ENCODE measurements around the gene KIRREL1. TPM values are rescaled to one million over a fixed set of nuclear protein-coding genes. Genes with fewer than 3 reads are reported as not detected.

The KIRREL1 gene
- total and polyA plus RNA-seq, 2 donors (not counting 1 experiment from before 2014, with no cell fraction given): 55.5 to 123 TPM

- H4K20me1 ChIP-seq (ENCODE audit: control insufficient read depth, extremely low read depth, insufficient read depth, low read length): no peaks in the 10 kb centered on the region
- H3K36me3 ChIP-seq (ENCODE audit: control insufficient read depth, insufficient read depth, low read length): no peaks in the 10 kb centered on the region
- H3K27me3 ChIP-seq (ENCODE audit: control insufficient read depth, insufficient read depth, low read length): no peaks in the 10 kb centered on the region
- H3K9ac ChIP-seq (ENCODE audit: insufficient read depth, low read length): no peak overlapping the region
- H3K79me2 ChIP-seq (ENCODE audit: control insufficient read depth, insufficient read depth, low read length): peaks cover 94% of the 10 kb centered on the region
- no peak for DNase-seq (ENCODE audit: low read depth in 2 of 2)
- no peak overlapping the region for H2AFZ ChIP-seq (ENCODE audit: low read length)
- TF ChIP-seq CTCF (conservative IDR thresholded peaks at IDR 0.05 in 1 of 2, IDR thresholded peaks at IDR 0.05 in 1 of 2; ENCODE audit: low read depth in 1 of 2, low read length in 2 of 2): no peak
- TF ChIP-seq EZH2 (IDR thresholded peaks at IDR 0.05; ENCODE audit: low read length, missing control alignments): no peak
- H3K4me1 ChIP-seq (ENCODE audit: control insufficient read depth, extremely low read depth, insufficient read depth, low read length): peaks cover 31% of the 10 kb centered on the region
- no peak overlapping the region for H3K27ac ChIP-seq (ENCODE audit: insufficient read depth, low read length)
- H3K4me3 ChIP-seq (replicated peaks in 1 of 4; ENCODE audit: control extremely low read depth in 1 of 4, insufficient read depth in 1 of 4, low read depth in 3 of 4, low read length in 4 of 4): no peak overlapping the region
- no peaks in the 10 kb centered on the region for H3K9me3 ChIP-seq (ENCODE audit: control insufficient read depth, insufficient read depth, low read depth, low read length)
- H3K4me2 ChIP-seq (ENCODE audit: extremely low read depth, insufficient read depth, low read length): no peak overlapping the region
Observed at GRCh38 chr1:158025576-158026230, 32.3 kb downstream of the KIRREL1 start.

- Histone ChIP-seq H3K27ac (ENCODE audit: insufficient read depth, low read length) (no peak overlapping the region), H3K4me3 (replicated peaks in 1 of 4; ENCODE audit: control extremely low read depth in 1 of 4, insufficient read depth in 1 of 4, low read depth in 3 of 4, low read length in 4 of 4) (no peak overlapping the region), H3K9me3 (ENCODE audit: control insufficient read depth, insufficient read depth, low read depth, low read length) (no peaks in the 10 kb centered on the region), H3K4me2 (ENCODE audit: extremely low read depth, insufficient read depth, low read length) (no peak overlapping the region), H2AFZ (ENCODE audit: low read length) (no peak overlapping the region), H3K27me3 (ENCODE audit: control insufficient read depth, insufficient read depth, low read length) (no peaks in the 10 kb centered on the region), H3K36me3 (ENCODE audit: control insufficient read depth, insufficient read depth, low read length) (no peaks in the 10 kb centered on the region), H4K20me1 (ENCODE audit: control insufficient read depth, extremely low read depth, insufficient read depth, low read length) (no peaks in the 10 kb centered on the region), H3K79me2 (ENCODE audit: control insufficient read depth, insufficient read depth, low read length) (peaks cover 93% of the 10 kb centered on the region), H3K9ac (ENCODE audit: insufficient read depth, low read length) (no peak overlapping the region), H3K4me1 (ENCODE audit: control insufficient read depth, extremely low read depth, insufficient read depth, low read length) (peaks cover 24% of the 10 kb centered on the region)
- TF ChIP-seq CTCF (conservative IDR thresholded peaks at IDR 0.05 in 1 of 2, IDR thresholded peaks at IDR 0.05 in 1 of 2; ENCODE audit: low read depth in 1 of 2, low read length in 2 of 2): no peak
- DNase-seq (ENCODE audit: low read depth in 2 of 2): no peak
Observed at GRCh38 chr1:158026651-158027050, 33.2 kb downstream of the KIRREL1 start.

GRCh38 chr1:158027508-158027907 lies 34.1 kb downstream of the KIRREL1 start:
- no peak for TF ChIP-seq CTCF (conservative IDR thresholded peaks at IDR 0.05 in 1 of 2, IDR thresholded peaks at IDR 0.05 in 1 of 2; ENCODE audit: low read depth in 1 of 2, low read length in 2 of 2)
- TF ChIP-seq EZH2 (IDR thresholded peaks at IDR 0.05; ENCODE audit: low read length, missing control alignments): no peak
- peaks cover 19% of the 10 kb centered on the region for H3K4me1 ChIP-seq (ENCODE audit: control insufficient read depth, extremely low read depth, insufficient read depth, low read length)
- H3K27me3 ChIP-seq (ENCODE audit: control insufficient read depth, insufficient read depth, low read length): no peaks in the 10 kb centered on the region
- H3K4me2 ChIP-seq (ENCODE audit: extremely low read depth, insufficient read depth, low read length): no peak overlapping the region
- no peaks in the 10 kb centered on the region for H3K9me3 ChIP-seq (ENCODE audit: control insufficient read depth, insufficient read depth, low read depth, low read length)
- no peak for DNase-seq (ENCODE audit: low read depth in 2 of 2)
- H3K9ac ChIP-seq (ENCODE audit: insufficient read depth, low read length): no peak overlapping the region
- no peak overlapping the region for H2AFZ ChIP-seq (ENCODE audit: low read length)
- no peaks in the 10 kb centered on the region for H3K36me3 ChIP-seq (ENCODE audit: control insufficient read depth, insufficient read depth, low read length)
- no peaks in the 10 kb centered on the region for H4K20me1 ChIP-seq (ENCODE audit: control insufficient read depth, extremely low read depth, insufficient read depth, low read length)
- no peak overlapping the region for H3K4me3 ChIP-seq (replicated peaks in 1 of 4; ENCODE audit: control extremely low read depth in 1 of 4, insufficient read depth in 1 of 4, low read depth in 3 of 4, low read length in 4 of 4)
- peaks cover 91% of the 10 kb centered on the region for H3K79me2 ChIP-seq (ENCODE audit: control insufficient read depth, insufficient read depth, low read length)
- H3K27ac ChIP-seq (ENCODE audit: insufficient read depth, low read length): no peak overlapping the region

Data from fibroblast of lung (primary cell).